Neuron (in vitro differentiated cells): ENCODE measurements around the gene TADA2B.

Experiments used
- H2AFZ ChIP-seq: one replicate; pipeline ENCODE4 v1.6.1; 2013; ENCODE audit warnings: low read depth, mild to moderate bottlenecking, inconsistent platforms, low read length, moderate library complexity
- H3K27me3 ChIP-seq: one replicate; pipeline ENCODE4 v1.6.1; 2013; ENCODE audit warnings: low read length; ENCODE audit not compliant: insufficient read depth
- H3K36me3 ChIP-seq: one replicate; pipeline ENCODE4 v1.6.1; 2013; ENCODE audit warnings: low read length; ENCODE audit not compliant: insufficient read depth
- H3K4me1 ChIP-seq: one replicate; pipeline ENCODE4 v1.6.1; 2013; ENCODE audit warnings: low read length; ENCODE audit not compliant: insufficient read depth
- H3K4me3 ChIP-seq: 2 replicates; pipeline ENCODE4 v1.5.1; 2013; ENCODE audit warnings: mild to moderate bottlenecking, low read length, moderate library complexity
- H3K9me3 ChIP-seq: one replicate; pipeline ENCODE4 v1.6.1; 2013; ENCODE audit warnings: low read length

The TADA2B gene

DNA sequence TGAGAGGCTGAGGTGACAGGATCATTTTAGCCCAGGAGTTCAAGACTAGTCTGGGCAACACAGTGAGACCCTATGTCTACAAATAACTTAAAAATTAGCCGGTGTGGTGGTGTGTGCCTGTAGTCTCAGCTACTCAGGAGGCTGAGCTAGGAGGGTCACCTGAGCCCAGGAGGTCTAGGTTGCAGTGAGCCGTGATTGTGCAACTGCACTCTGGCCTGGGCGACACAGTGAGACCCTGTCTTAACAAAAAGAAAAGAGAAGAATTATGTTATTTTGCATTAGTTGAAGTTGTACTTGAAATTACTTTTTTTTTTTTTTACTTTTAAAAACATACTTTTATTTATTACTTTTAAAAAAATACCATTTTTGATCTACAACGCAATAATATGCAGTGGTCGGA is 21.8 kb upstream of the TADA2B start:
- peaks cover 74% of the 10 kb centered on the region for H3K36me3 ChIP-seq
- H3K27me3 ChIP-seq = no peaks in the 10 kb centered on the region
- no peaks in the 10 kb centered on the region for H3K9me3 ChIP-seq
- no peak overlapping the region for H3K4me3 ChIP-seq
- no peaks in the 10 kb centered on the region for H3K4me1 ChIP-seq
- H2AFZ ChIP-seq = no peak overlapping the region

DNA sequence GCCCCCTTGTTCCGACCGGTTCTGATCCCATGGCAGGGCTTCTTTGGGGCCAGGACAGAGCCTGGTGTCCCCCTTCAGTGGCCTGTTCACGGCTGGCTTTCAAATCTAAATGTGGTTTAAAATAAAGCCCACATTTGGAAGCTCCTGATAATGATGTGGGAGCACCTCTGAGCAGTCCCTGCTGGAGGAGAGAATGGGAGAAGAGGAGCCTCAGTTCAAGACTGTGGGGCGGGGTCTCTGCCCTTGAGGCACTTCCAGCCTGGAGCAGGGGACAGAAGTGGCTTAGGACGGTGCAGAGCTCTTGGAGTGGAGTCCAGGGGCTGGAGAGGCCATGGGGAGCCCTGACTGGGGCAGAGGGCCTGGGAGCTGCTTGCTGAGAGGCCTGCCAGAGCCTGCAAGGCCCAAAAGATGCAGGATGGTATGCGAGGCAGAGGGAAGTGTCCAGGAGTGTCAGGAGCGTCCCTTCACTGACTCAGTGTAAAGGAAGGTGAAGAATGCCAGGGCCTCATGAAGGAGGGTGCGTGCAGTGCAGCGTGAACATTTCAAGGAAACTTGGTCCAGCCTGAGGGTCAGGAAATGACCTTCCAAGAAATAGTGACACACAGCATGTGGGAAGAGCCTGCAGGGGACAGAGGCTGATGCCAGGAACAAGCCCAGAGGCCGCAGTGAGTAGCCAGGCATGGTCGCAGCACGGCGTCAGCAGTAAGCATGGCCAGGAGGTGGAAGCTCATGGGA is 21.1 kb upstream of the TADA2B start:
- H3K27me3 ChIP-seq = no peaks in the 10 kb centered on the region
- H2AFZ ChIP-seq = no peak overlapping the region
- no peak overlapping the region for H3K4me3 ChIP-seq
- H3K36me3 ChIP-seq = peaks cover 77% of the 10 kb centered on the region
- no peaks in the 10 kb centered on the region for H3K4me1 ChIP-seq
- H3K9me3 ChIP-seq = no peaks in the 10 kb centered on the region

DNA sequence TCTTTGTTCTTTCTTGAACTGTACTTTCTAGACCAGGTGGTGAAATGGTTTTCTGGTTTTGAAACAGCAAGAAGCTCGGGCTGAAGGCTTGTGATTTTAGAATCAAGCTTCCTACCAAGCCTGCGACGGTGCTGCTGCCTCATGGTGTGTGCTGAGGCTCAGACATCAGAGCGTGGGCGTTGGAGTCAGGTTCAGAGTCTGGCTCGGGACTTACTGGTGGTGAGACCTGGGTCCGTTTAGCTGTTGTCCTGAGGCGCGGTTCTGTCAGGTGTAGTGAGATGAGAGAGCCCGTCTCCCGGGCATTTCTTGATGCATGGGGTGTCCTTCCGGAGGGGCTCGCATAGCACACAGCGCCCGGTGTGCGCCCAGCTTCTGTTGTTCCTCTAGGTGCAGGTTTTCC is 19.7 kb upstream of the TADA2B start:
- Histone ChIP-seq H3K4me1 (no peaks in the 10 kb centered on the region), H2AFZ (no peak overlapping the region), H3K9me3 (no peaks in the 10 kb centered on the region), H3K4me3 (no peak overlapping the region), H3K36me3 (peaks cover 74% of the 10 kb centered on the region), H3K27me3 (no peaks in the 10 kb centered on the region)

DNA sequence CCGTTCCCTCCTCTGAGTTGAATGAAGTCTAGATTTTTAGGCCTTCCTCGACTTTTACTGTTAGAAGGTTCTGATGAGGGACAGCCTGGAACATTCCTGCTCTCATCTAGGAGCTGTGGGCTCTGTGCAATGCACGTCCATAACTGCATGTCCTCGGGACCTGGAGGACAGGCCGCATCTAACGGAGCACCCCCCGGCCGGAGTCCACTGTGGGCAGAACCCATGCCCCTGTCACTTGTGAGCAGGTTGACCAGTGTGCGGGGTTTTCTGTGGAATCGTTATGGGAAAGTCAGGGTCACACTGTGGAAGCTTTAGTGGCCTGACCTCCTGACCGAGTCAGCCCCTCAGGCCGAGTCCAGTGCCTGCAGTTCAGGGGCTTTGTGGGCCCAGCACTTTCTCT is 19.3 kb upstream of the TADA2B start:
- H3K9me3 ChIP-seq = no peaks in the 10 kb centered on the region
- peaks cover 77% of the 10 kb centered on the region for H3K36me3 ChIP-seq
- no peaks in the 10 kb centered on the region for H3K27me3 ChIP-seq
- H2AFZ ChIP-seq = no peak overlapping the region
- no peak overlapping the region for H3K4me3 ChIP-seq
- H3K4me1 ChIP-seq = no peaks in the 10 kb centered on the region

DNA sequence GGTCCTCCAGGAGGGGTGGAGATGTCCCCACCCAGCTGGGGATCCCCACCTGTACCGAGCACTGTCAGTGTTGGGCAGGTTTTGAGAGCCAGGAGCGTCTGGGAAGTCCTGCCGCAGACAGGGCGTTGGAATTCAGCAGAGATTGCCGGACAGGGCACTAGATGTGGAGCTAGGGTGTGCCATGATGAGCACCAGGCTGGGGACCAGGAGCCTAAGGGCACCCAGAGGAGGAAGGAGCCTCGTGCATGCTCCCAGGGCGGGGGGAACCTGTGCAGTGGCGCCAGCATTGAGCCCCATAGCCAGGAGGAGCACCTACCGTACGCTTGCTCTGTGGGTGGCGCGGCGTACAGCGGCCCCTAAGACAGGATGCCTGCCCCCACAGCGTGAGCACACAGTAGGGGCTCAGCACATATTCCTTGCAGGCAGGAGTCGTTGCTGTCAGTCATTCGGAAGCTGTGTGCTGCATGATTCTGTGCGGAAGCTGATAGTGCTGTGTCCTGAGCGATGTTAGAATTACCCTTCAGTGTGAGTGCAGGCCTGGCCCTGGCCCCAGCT is 18.8 kb upstream of the TADA2B start:
- peaks cover 78% of the 10 kb centered on the region for H3K36me3 ChIP-seq
- H3K27me3 ChIP-seq = no peaks in the 10 kb centered on the region
- H3K4me3 ChIP-seq = no peak overlapping the region
- H3K9me3 ChIP-seq = no peaks in the 10 kb centered on the region
- H3K4me1 ChIP-seq = no peaks in the 10 kb centered on the region
- no peak overlapping the region for H2AFZ ChIP-seq

DNA sequence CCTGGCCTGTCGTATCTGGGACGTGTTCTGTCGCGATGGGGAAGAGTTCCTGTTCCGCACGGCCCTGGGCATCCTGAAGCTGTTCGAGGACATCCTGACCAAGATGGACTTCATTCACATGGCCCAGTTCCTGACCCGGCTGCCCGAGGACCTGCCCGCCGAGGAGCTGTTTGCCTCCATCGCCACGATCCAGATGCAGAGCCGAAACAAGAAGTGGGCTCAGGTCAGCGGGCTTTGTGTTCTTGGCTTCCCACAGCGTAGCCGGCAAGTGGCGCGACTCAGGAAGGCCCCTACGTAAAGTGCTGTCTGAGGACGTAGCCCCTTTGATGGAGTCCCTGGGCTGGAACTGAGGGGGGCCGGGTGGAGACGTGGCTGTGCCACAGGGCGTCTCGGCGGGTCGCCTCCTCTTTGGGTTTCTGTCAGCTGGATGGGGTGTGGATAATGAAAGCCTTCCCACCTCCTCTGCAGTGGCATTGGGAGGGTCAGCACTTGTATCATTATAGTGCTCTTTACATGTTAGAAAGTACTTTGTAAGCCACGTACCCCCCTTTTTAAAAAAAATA is 18.1 kb upstream of the TADA2B start:
- no peaks in the 10 kb centered on the region for H3K4me1 ChIP-seq
- peaks cover 80% of the 10 kb centered on the region for H3K36me3 ChIP-seq
- no peak overlapping the region for H2AFZ ChIP-seq
- no peaks in the 10 kb centered on the region for H3K9me3 ChIP-seq
- no peak overlapping the region for H3K4me3 ChIP-seq
- H3K27me3 ChIP-seq = no peaks in the 10 kb centered on the region

DNA sequence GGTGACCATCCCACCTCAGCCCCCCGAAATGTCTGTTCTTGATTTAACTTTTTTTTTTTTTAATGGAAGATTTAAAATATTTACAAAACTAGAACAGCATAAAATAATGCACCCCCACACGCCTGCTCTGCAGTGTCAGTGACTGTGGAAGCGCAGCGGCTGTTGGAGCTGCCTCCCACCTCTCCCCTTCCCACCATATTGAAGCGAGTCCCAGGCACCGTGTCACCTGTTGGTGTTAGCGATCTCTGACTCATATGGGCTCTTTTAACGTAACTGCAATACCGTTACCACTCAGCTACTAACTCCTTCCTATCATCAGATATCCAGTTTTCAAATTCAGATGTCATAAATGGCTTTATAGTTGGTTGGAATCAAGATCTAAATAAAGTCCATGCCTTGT is 17.1 kb upstream of the TADA2B start:
- no peak overlapping the region for H3K4me3 ChIP-seq
- H3K27me3 ChIP-seq = no peaks in the 10 kb centered on the region
- no peak overlapping the region for H2AFZ ChIP-seq
- no peaks in the 10 kb centered on the region for H3K9me3 ChIP-seq
- H3K36me3 ChIP-seq = peaks cover 81% of the 10 kb centered on the region
- no peaks in the 10 kb centered on the region for H3K4me1 ChIP-seq

DNA sequence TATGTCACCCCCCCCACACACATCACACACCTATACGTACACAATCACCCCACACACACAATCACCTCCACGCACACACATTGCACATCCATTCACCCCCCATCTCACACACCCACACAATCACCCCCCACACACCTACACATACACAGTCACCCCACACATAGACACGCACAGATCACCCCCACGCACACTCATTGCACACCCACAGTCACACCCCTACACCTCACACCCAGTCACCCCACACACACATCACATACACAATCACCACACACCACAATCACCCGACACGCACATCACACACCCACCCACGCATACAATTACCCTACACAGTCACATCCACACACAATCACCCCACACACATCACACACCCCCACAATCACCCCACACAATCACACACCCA is 15.9 kb upstream of the TADA2B start:
- Histone ChIP-seq H3K27me3 (no peaks in the 10 kb centered on the region), H3K4me1 (no peaks in the 10 kb centered on the region), H2AFZ (no peak overlapping the region), H3K36me3 (peaks cover 83% of the 10 kb centered on the region), H3K9me3 (no peaks in the 10 kb centered on the region), H3K4me3 (no peak overlapping the region)

DNA sequence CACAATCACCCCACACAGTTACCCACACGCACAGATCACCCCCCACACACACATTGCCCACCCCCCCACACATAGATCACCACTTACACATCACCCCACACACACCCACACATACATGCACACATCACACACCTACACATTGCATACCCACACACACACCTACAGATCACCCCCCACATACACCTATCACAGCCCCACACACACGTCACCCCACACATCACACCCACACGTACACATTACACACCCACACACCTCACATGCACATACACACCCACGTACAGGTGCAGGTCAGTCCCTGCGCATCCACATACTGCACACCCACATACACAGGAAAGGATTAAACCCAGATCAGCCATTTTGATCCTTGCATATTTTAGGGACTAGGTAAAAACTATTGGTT is 15.3 kb upstream of the TADA2B start:
- Histone ChIP-seq H3K4me3 (no peak overlapping the region), H3K9me3 (no peaks in the 10 kb centered on the region), H2AFZ (no peak overlapping the region), H3K27me3 (no peaks in the 10 kb centered on the region), H3K4me1 (no peaks in the 10 kb centered on the region), H3K36me3 (peaks cover 82% of the 10 kb centered on the region)

DNA sequence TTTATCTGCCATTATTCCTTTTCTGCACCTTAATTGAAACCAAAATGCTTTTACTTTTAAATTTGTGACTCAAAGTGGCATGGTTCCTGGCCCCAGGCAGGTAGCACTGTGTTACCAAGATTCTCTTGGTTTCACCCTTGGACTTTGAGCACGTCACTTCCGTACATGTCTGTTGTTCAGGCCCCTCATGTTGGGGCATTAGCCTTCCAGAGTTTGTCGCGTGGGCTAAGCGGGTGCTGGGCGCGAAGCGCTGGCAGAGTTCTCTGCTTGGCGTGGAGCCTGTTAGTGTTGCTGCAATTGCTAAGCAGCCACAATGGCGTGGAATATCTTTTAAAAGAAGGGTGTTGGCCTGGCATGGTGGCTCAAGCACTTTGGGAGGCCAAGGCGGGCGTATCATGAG is 14.0 kb upstream of the TADA2B start:
- Histone ChIP-seq H3K4me1 (peaks cover under 1% of the 10 kb centered on the region), H3K36me3 (peaks cover 72% of the 10 kb centered on the region), H3K4me3 (no peak overlapping the region), H3K9me3 (no peaks in the 10 kb centered on the region), H2AFZ (no peak overlapping the region), H3K27me3 (no peaks in the 10 kb centered on the region)

DNA sequence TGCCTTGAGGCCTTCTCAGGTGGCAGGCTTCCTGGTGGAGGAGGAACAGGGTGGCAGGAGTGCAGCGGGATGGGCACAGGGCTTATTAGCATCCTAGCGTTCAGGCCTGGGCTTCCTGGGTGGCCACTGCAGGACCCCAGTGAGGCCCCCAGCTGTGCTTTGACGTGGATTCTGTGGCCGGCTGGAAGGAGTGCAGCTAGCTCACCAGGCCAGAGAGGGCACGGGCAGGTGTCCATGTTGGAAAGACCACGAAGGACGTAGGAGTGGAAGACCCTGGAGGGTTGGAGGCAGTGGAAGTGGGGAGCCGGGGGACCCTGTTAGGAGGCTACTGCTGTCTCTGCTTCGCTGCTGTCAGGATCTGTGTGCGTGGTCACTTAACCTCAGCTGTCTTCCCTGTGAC is 13.3 kb upstream of the TADA2B start:
- H2AFZ ChIP-seq = no peak overlapping the region
- no peaks in the 10 kb centered on the region for H3K9me3 ChIP-seq
- H3K4me1 ChIP-seq = peaks cover 6% of the 10 kb centered on the region
- no peak overlapping the region for H3K4me3 ChIP-seq
- H3K36me3 ChIP-seq = peaks cover 65% of the 10 kb centered on the region
- H3K27me3 ChIP-seq = no peaks in the 10 kb centered on the region

DNA sequence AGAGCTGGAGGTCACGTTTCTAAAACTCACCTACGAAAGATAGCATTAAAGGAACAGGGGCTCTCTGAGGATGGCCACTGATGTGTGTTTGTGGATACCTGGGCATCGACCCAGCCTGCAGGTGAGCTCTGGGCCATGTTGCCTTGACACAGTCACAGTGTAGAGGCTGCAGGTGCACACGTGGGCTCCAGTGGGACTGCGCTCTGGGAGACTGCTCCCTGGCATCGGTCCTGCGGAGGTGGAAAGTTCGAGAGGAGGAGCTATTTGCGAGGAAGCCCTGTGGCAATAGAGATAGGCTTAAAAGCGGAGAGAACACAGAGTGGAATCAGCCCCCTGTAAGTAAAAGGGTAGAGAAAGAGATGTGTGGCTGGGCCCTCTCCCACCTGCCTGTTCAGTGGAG is 12.3 kb upstream of the TADA2B start:
- no peaks in the 10 kb centered on the region for H3K9me3 ChIP-seq
- no peak overlapping the region for H2AFZ ChIP-seq
- H3K36me3 ChIP-seq = peaks cover 56% of the 10 kb centered on the region
- H3K27me3 ChIP-seq = no peaks in the 10 kb centered on the region
- no peak overlapping the region for H3K4me3 ChIP-seq
- peaks cover 6% of the 10 kb centered on the region for H3K4me1 ChIP-seq

DNA sequence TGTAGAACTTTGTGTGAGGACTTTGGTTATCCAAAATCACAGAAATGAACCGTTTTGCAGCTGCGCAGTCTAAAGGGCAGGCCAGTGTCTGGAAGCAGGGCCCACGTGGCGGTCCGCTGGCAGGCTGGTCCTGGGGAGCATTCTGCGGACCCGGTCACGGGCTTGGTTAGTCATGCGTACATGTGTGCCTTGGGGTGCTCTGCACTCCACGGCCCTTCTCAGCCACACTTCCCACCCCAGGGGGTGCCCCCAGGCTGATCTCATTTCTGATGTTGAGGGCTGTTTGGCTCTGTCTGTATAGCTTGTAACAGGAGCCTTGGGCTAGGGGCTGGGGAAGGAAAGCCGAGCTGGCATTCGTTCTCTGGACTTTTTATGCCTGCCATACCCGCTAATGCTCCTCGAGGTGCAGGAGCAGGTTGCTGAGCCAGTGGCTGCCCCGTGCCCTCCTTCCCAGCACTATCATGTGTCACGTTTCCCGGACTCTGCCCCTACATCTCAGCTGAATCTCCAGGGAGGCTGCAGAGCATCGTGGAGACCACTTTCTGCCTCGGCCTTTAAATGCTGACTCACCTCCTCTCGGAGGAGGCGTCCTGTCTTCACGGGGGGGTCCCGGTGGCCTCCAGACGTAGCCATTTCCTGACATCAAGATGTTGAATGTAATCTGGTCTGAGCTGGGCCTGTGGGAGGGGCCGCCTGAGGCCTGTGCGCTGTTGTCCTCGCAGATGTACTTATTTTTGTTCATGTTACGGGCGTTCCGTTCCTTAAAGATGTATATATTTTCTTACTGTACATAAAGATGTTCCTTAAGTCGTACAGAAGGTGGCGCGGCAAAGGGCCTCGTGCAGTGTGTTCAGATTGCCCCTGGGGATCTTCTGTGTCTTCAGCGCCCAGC is 11.4 kb upstream of the TADA2B start:
- Histone ChIP-seq H2AFZ (no peak overlapping the region), H3K4me1 (peaks cover 6% of the 10 kb centered on the region), H3K27me3 (no peaks in the 10 kb centered on the region), H3K9me3 (no peaks in the 10 kb centered on the region), H3K4me3 (no peak overlapping the region), H3K36me3 (peaks cover 52% of the 10 kb centered on the region)
